Tibial nerve (tissue), 4 donors: ENCODE results near the gene FAM83B. TPM values are rescaled to one million over a fixed set of nuclear protein-coding genes. Genes with fewer than 3 reads are reported as not detected.

Experiments used
- DNase-seq, 2 donors: peaks; one replicate each; pipeline ENCODE4 v3.0.0-alpha.2; 2019; ENCODE audit warnings: low spot score in 2 of 2
- H3K27ac ChIP-seq, 4 donors: fragments of 200-600 bp; sonication (generic) in 3 of 4; one replicate each; pipeline ENCODE4 v1.5.1; 2017 to 2019; ENCODE audit warnings: mild to moderate bottlenecking in 1 of 4
- H3K27me3 ChIP-seq, 2 donors: fragments of 200-600 bp; sonication (generic) in 1 of 2; one replicate each; pipeline versions ENCODE4 v1.5.1 to v1.6.0; 2017 to 2019
- H3K36me3 ChIP-seq, 3 donors: fragments of 200-600 bp; sonication (generic); one replicate each; pipeline ENCODE4 v1.5.1; 2018 to 2019
- H3K4me1 ChIP-seq, 4 donors: fragments of 200-600 bp; sonication (generic) in 3 of 4; one replicate each; pipeline ENCODE4 v1.5.1; 2017 to 2019
- H3K4me3 ChIP-seq, 4 donors: fragments of 200-600 bp; sonication (generic) in 3 of 4; one replicate each; pipeline ENCODE4 v1.5.1; 2017 to 2019; ENCODE audit warnings: mild to moderate bottlenecking in 1 of 4, moderate library complexity in 1 of 4
- H3K9me3 ChIP-seq, 4 donors: fragments of 200-600 bp; sonication (generic) in 3 of 4; one replicate each; pipeline ENCODE4 v1.5.1; 2017 to 2019
- CTCF ChIP-seq, 5 experiments: fragments of 200-600 bp in 3 of 5; fragments of 450-650 bp in 2 of 5; sonication (generic) in 3 of 5; IDR thresholded peaks; one replicate each; pipeline ENCODE4 v1.5.1; 2016 to 2019; ENCODE audit warnings: antibody characterized with exemption in 5 of 5, mild to moderate bottlenecking in 3 of 5, moderate library complexity in 2 of 5
- EP300 ChIP-seq, 2 donors: sonication (generic); formaldehyde crosslinking; IDR thresholded peaks; one replicate each; pipeline ENCODE4 v1.6.1; 2017; ENCODE audit warnings: antibody characterized with exemption in 2 of 2, mild to moderate bottlenecking in 1 of 2
- POLR2A ChIP-seq, 2 donors: fragments of 450-650 bp; IDR thresholded peaks; one replicate each; pipeline ENCODE4 v1.6.1; 2017; ENCODE audit warnings: antibody characterized with exemption in 2 of 2, mild to moderate bottlenecking in 2 of 2, moderate library complexity in 2 of 2
- WGBS, 2 donors: methylation state at CpG; one replicate each; pipeline ENCODE4 v1.1.5; 2018; 5-methylcytosine and 5-hydroxymethylcytosine counted together
- total RNA-seq, 4 donors: library from RNA; depleted of rRNA; stranded (reverse); fragments of >200 nt; gene quantifications; one replicate each; pipeline ENCODE4 v1.1.0, GENCODE V29; 2016

The FAM83B gene
- total RNA-seq, 4 donors from 2014 or later = not detected

GRCh38 chr6:54898767-54899166 lies 52.2 kb downstream of the FAM83B start:
- H3K4me1 ChIP-seq = no peaks in the 10 kb centered on the region
- no peaks in the 10 kb centered on the region for H3K36me3 ChIP-seq
- no peak overlapping the region for H3K4me3 ChIP-seq
- H3K9me3 ChIP-seq = no peaks in the 10 kb centered on the region
- WGBS, 2 donors = 88 to 89% methylated on average over 3 of the region's 3 CpGs
- H3K27me3 ChIP-seq = no peaks in the 10 kb centered on the region
- TF ChIP-seq EP300 (IDR thresholded peaks at IDR 0.05) (no peak), POLR2A (IDR thresholded peaks at IDR 0.05) (no peak), CTCF (IDR thresholded peaks at IDR 0.05) (no peak)
- no peak overlapping the region for H3K27ac ChIP-seq
- DNase-seq = no peak

- 85 to 87% methylated on average over 3 of the region's 3 CpGs for WGBS, 2 donors
- Histone ChIP-seq H3K27ac (no peak overlapping the region), H3K4me1 (no peaks in the 10 kb centered on the region), H3K27me3 (no peaks in the 10 kb centered on the region), H3K9me3 (no peaks in the 10 kb centered on the region), H3K36me3 (no peaks in the 10 kb centered on the region), H3K4me3 (no peak overlapping the region)
- TF ChIP-seq CTCF (IDR thresholded peaks at IDR 0.05) (no peak), POLR2A (IDR thresholded peaks at IDR 0.05) (no peak), EP300 (IDR thresholded peaks at IDR 0.05) (no peak)
- no peak for DNase-seq
These were observed 52.9 kb downstream of the FAM83B start for GRCh38 chr6:54899442-54899841.

GRCh38 chr6:54899986-54900385 lies 53.4 kb downstream of the FAM83B start:
- H3K36me3 ChIP-seq = no peaks in the 10 kb centered on the region
- H3K27me3 ChIP-seq = no peaks in the 10 kb centered on the region
- H3K4me1 ChIP-seq = no peaks in the 10 kb centered on the region
- no peak for DNase-seq
- TF ChIP-seq POLR2A (IDR thresholded peaks at IDR 0.05) = no peak
- no peak for TF ChIP-seq CTCF (IDR thresholded peaks at IDR 0.05)
- no peak for TF ChIP-seq EP300 (IDR thresholded peaks at IDR 0.05)
- H3K4me3 ChIP-seq = no peak overlapping the region
- no peak overlapping the region for H3K27ac ChIP-seq
- H3K9me3 ChIP-seq = no peaks in the 10 kb centered on the region

GRCh38 chr6:54900666-54901065 lies 54.1 kb downstream of the FAM83B start:
- Histone ChIP-seq H3K36me3 (no peaks in the 10 kb centered on the region), H3K27ac (no peak overlapping the region), H3K27me3 (no peaks in the 10 kb centered on the region), H3K4me3 (no peak overlapping the region), H3K4me1 (no peaks in the 10 kb centered on the region), H3K9me3 (no peaks in the 10 kb centered on the region)
- whole genome bisulfite sequencing, 2 donors = 65 to 74% methylated on average over 2 of the region's 2 CpGs
- DNase-seq = no peak
- TF ChIP-seq POLR2A (IDR thresholded peaks at IDR 0.05) (no peak), CTCF (IDR thresholded peaks at IDR 0.05) (no peak), EP300 (IDR thresholded peaks at IDR 0.05) (no peak)

- no peaks in the 10 kb centered on the region for H3K36me3 ChIP-seq
- no peaks in the 10 kb centered on the region for H3K27me3 ChIP-seq
- no peaks in the 10 kb centered on the region for H3K4me1 ChIP-seq
- no peaks in the 10 kb centered on the region for H3K9me3 ChIP-seq
- H3K4me3 ChIP-seq = no peak overlapping the region
- TF ChIP-seq POLR2A (IDR thresholded peaks at IDR 0.05) (no peak), CTCF (IDR thresholded peaks at IDR 0.05) (no peak)
- no peak for DNase-seq
- H3K27ac ChIP-seq = no peak overlapping the region
These were observed 57.3 kb downstream of the FAM83B start for GRCh38 chr6:54903884-54904283.
